Caco-2 (cell line): ENCODE results near the gene PLB1. TPM values are rescaled to one million over a fixed set of nuclear protein-coding genes. Genes with fewer than 3 reads are reported as not detected.

Experiments
- BruUV-seq: library from RNA; stranded (reverse); fragments of 400-500 nt; replicated peaks from 2 replicates; lab custom pipeline; 2021; lab: Mats Ljungman, UMichigan
- CTCF ChIA-PET: fragments of 300-600 bp; sonication (Branson Sonifier 250); formaldehyde crosslinking; loops from one replicate; lab custom pipeline; 2022; ENCODE audit warnings: antibody characterized with exemption; lab: Charles Lee
- POLR2A ChIA-PET: fragments of 300-600 bp; sonication (Branson Sonifier 250); formaldehyde crosslinking; loops from one replicate; lab custom pipeline; 2022; ENCODE audit warnings: antibody characterized with exemption; lab: Charles Lee
- DNase-seq, 2 experiments: peaks; one replicate each; pipeline versions ENCODE4 v3.0.0 to v3.0.0-alpha.2; 2020 to 2022
- H3K27me3 ChIP-seq: replicated peaks from 2 replicates; pipeline ENCODE4 v1.6.0; 2011; ENCODE audit warnings: low read length; ENCODE audit not compliant: control insufficient read depth, insufficient read depth
- H3K36me3 ChIP-seq: 2 replicates; pipeline ENCODE4 v1.5.1; 2011; ENCODE audit warnings: low read length; ENCODE audit not compliant: control insufficient read depth, insufficient read depth
- H3K4me1 ChIP-seq: fragments of 250-450 bp; sonication (Bioruptor Pico); 2 replicates; pipeline ENCODE4 v1.5.1; 2020; ENCODE audit warnings: mild to moderate bottlenecking
- H3K4me3 ChIP-seq: 2 replicates; pipeline ENCODE4 v1.5.1; 2011; ENCODE audit warnings: low read depth, mild to moderate bottlenecking, control low read depth, low read length
- H3K9me3 ChIP-seq: fragments of 250-450 bp; sonication (Bioruptor Pico); 2 replicates; pipeline ENCODE4 v1.5.1; 2020; ENCODE audit warnings: mild to moderate bottlenecking, moderate library complexity
- H3K27ac Mint-ChIP-seq: one replicate; pipeline ENCODE4 v1.8.0; 2022; ENCODE audit warnings: mixed read lengths; ENCODE audit not compliant: unreplicated experiment
- H3K27me3 Mint-ChIP-seq: one replicate; pipeline ENCODE4 v1.8.0; 2022; ENCODE audit warnings: mixed read lengths; ENCODE audit not compliant: insufficient read depth, unreplicated experiment
- H3K36me3 Mint-ChIP-seq: one replicate; pipeline ENCODE4 v1.8.0; 2022; ENCODE audit warnings: mild to moderate bottlenecking, mixed read lengths; ENCODE audit not compliant: insufficient read depth, unreplicated experiment
- H3K4me1 Mint-ChIP-seq: one replicate; pipeline ENCODE4 v1.8.0; 2022; ENCODE audit warnings: low read depth, mixed read lengths; ENCODE audit not compliant: unreplicated experiment
- H3K4me3 Mint-ChIP-seq: one replicate; pipeline ENCODE4 v1.8.0; 2022; ENCODE audit warnings: mild to moderate bottlenecking, moderate library complexity, mixed read lengths; ENCODE audit not compliant: unreplicated experiment
- H3K9me3 Mint-ChIP-seq: one replicate; pipeline ENCODE4 v1.8.0; 2022; ENCODE audit warnings: mixed read lengths; ENCODE audit not compliant: unreplicated experiment
- CTCF ChIP-seq, 2 experiments: fragments of 200-600 bp in 1 of 2; IDR thresholded peaks; 1 replicate in 1 of 2; 2 replicates in 1 of 2; pipeline versions ENCODE4 v1.5.1 to v1.8.0; 2011 to 2022; ENCODE audit warnings: antibody characterized with exemption in 1 of 2, control low read depth in 1 of 2, inconsistent platforms in 1 of 2, low read depth in 1 of 2, low read length in 1 of 2, mild to moderate bottlenecking in 1 of 2, moderate library complexity in 1 of 2; ENCODE audit not compliant: insufficient read depth in 1 of 2, severe bottlenecking in 1 of 2, unreplicated experiment in 1 of 2
- intact Hi-C: fragments of 100-400 bp; cut with micrococcal nuclease; formaldehyde crosslinking; loops from one replicate; pipeline ENCODE4 v1.10.0; 2022; ENCODE audit not compliant: unreplicated experiment
- total RNA-seq: library from RNA; stranded (reverse); gene quantifications from 2 replicates; pipeline ENCODE4 v1.2.3, GENCODE V29; 2022

Gene PLB1
- total RNA-seq, 1 experiment from 2014 or later, result 2.8 TPM

GRCh38 chr2:28578774-28579173 lies 82.9 kb downstream of the PLB1 start:
- no peaks in the 10 kb centered on the region for H3K9me3 Mint-ChIP-seq
- DNase-seq, result peak; percentile 22 to 56
- no peaks in the 10 kb centered on the region for H3K4me1 Mint-ChIP-seq
- TF ChIP-seq CTCF (IDR thresholded peaks at IDR 0.05; ENCODE audit: insufficient read depth in 1 of 2, low read depth in 1 of 2, low read length in 1 of 2, severe bottlenecking in 1 of 2, unreplicated experiment in 1 of 2), result no peak
- no peaks in the 10 kb centered on the region for H3K27me3 ChIP-seq
- H3K36me3 ChIP-seq, result no peaks in the 10 kb centered on the region
- no peak overlapping the region for H3K4me3 ChIP-seq
- H3K27me3 Mint-ChIP-seq, result no peaks in the 10 kb centered on the region
- ChIA-PET POLR2A (no interaction called here), CTCF (interaction anchor here (0.6 kb wide), 1 partner anchor 12 kb away, joined by 9 read pairs; no protein-coding TSS in a partner anchor)
- no TSS peak for BruUV-seq
- no peak overlapping the region for H3K4me3 Mint-ChIP-seq
- H3K36me3 Mint-ChIP-seq, result no peaks in the 10 kb centered on the region
- intact Hi-C loops, result no loop called here
- no peak overlapping the region for H3K27ac Mint-ChIP-seq
- no peaks in the 10 kb centered on the region for H3K9me3 ChIP-seq
- H3K4me1 ChIP-seq, result peaks cover 3% of the 10 kb centered on the region

GRCh38 chr2:28579606-28580005 lies 83.7 kb downstream of the PLB1 start:
- intact Hi-C loops, result no loop called here
- H3K36me3 ChIP-seq, result no peaks in the 10 kb centered on the region
- peaks cover 12% of the 10 kb centered on the region for H3K4me1 ChIP-seq
- peaks cover 8% of the 10 kb centered on the region for H3K4me1 Mint-ChIP-seq
- H3K27ac Mint-ChIP-seq, result no peak overlapping the region
- H3K9me3 Mint-ChIP-seq, result no peaks in the 10 kb centered on the region
- H3K9me3 ChIP-seq, result no peaks in the 10 kb centered on the region
- ChIA-PET POLR2A (no interaction called here), CTCF (interaction anchor here (0.6 kb wide), 1 partner anchor 13 kb away, joined by 9 read pairs; no protein-coding TSS in a partner anchor)
- H3K4me3 ChIP-seq, result no peak overlapping the region
- BruUV-seq, result no TSS peak
- H3K36me3 Mint-ChIP-seq, result no peaks in the 10 kb centered on the region
- no peak overlapping the region for H3K4me3 Mint-ChIP-seq
- DNase-seq, result no peak
- no peaks in the 10 kb centered on the region for H3K27me3 Mint-ChIP-seq
- no peak for TF ChIP-seq CTCF (IDR thresholded peaks at IDR 0.05; ENCODE audit: insufficient read depth in 1 of 2, low read depth in 1 of 2, low read length in 1 of 2, severe bottlenecking in 1 of 2, unreplicated experiment in 1 of 2)
- no peaks in the 10 kb centered on the region for H3K27me3 ChIP-seq

GRCh38 chr2:28580078-28580477 lies 84.2 kb downstream of the PLB1 start:
- TF ChIP-seq CTCF (IDR thresholded peaks at IDR 0.05; ENCODE audit: insufficient read depth in 1 of 2, low read depth in 1 of 2, low read length in 1 of 2, severe bottlenecking in 1 of 2, unreplicated experiment in 1 of 2), result no peak
- H3K27me3 ChIP-seq, result no peaks in the 10 kb centered on the region
- intact Hi-C loops, result no loop called here
- peaks cover 13% of the 10 kb centered on the region for H3K4me1 ChIP-seq
- Mint-ChIP-seq H3K4me3 (no peak overlapping the region), H3K27ac (no peak overlapping the region), H3K9me3 (no peaks in the 10 kb centered on the region), H3K27me3 (no peaks in the 10 kb centered on the region), H3K36me3 (no peaks in the 10 kb centered on the region), H3K4me1 (peaks cover 11% of the 10 kb centered on the region)
- BruUV-seq, result no TSS peak
- CTCF ChIA-PET, result no interaction called here
- H3K36me3 ChIP-seq, result no peaks in the 10 kb centered on the region
- no peaks in the 10 kb centered on the region for H3K9me3 ChIP-seq
- POLR2A ChIA-PET, result no interaction called here
- DNase-seq, result no peak
- no peak overlapping the region for H3K4me3 ChIP-seq
